K562 (cell line): ENCODE data around the gene CLDN7. TPM values are rescaled to one million over a fixed set of nuclear protein-coding genes. Genes with fewer than 3 reads are reported as not detected.
A peak's percentile ranks its signal among the peaks of the same experiment; 100 is the strongest.

Experiments used
- ARID1B ChIP-seq: fragments of 450-650 bp; IDR thresholded peaks from 2 replicates; pipeline ENCODE4 v1.6.1; 2016; ENCODE audit warnings: antibody characterized with exemption, mild to moderate bottlenecking, inconsistent platforms
- BACH1 ChIP-seq: fragments of 200-800 bp; sonication (Bioruptor generic); IDR thresholded peaks from 2 replicates; pipeline ENCODE4 v1.6.1; 2016; ENCODE audit warnings: missing genetic modification characterization, missing compliant biosample characterization
- CBFA2T2 ChIP-seq: fragments of 450-650 bp; conservative IDR thresholded peaks from 2 replicates; pipeline ENCODE4 v1.6.1; 2017; ENCODE audit warnings: mild to moderate bottlenecking
- E2F3 ChIP-seq: fragments of 250-450 bp; sonication (Bioruptor Pico); IDR thresholded peaks from 2 replicates; pipeline ENCODE4 v1.4.0; 2020; ENCODE audit warnings: mild to moderate bottlenecking
- ELF1 ChIP-seq: fragments of 200-800 bp; sonication (Bioruptor generic); IDR thresholded peaks from 2 replicates; pipeline ENCODE4 v1.6.1; 2016; ENCODE audit warnings: missing genetic modification characterization, missing compliant biosample characterization
- HMG20B ChIP-seq: fragments of 250-450 bp; sonication (Bioruptor Pico); IDR thresholded peaks from 2 replicates; pipeline ENCODE4 v1.5.0; 2021; ENCODE audit warnings: mild to moderate bottlenecking
- HNRNPUL1 ChIP-seq: fragments of 200-400 bp; formaldehyde crosslinking; IDR thresholded peaks from 2 replicates; pipeline ENCODE4 v1.6.1; 2017; ENCODE audit warnings: low read length
- KAT2B ChIP-seq: IDR thresholded peaks from one replicate; pipeline ENCODE4 v1.6.1; 2012; ENCODE audit warnings: low read depth, mild to moderate bottlenecking, control low read depth, inconsistent platforms, low read length, moderate library complexity
- MEF2D ChIP-seq: conservative IDR thresholded peaks from 2 replicates; pipeline ENCODE4 v1.6.1; 2016; ENCODE audit warnings: low read depth, missing genetic modification characterization, missing compliant biosample characterization
- MTA3 ChIP-seq: fragments of 450-650 bp; formaldehyde crosslinking; IDR thresholded peaks from 2 replicates; pipeline ENCODE4 v1.6.1; 2017; ENCODE audit warnings: mild to moderate bottlenecking, borderline replicate concordance
- MXI1 ChIP-seq: IDR thresholded peaks from 2 replicates; pipeline ENCODE4 v1.6.1; 2011; ENCODE audit warnings: low read depth, mild to moderate bottlenecking, improper control_type of control experiment, low read length
- NCOA2 ChIP-seq, 2 experiments: fragments of 450-650 bp; IDR thresholded peaks; 2 replicates each; pipeline ENCODE4 v1.6.1; 2018; ENCODE audit warnings: mild to moderate bottlenecking in 2 of 2, moderate library complexity in 1 of 2; ENCODE audit not compliant: partially characterized antibody in 2 of 2
- NFIX ChIP-seq: fragments of 250-450 bp; sonication (Bioruptor Pico); IDR thresholded peaks from 2 replicates; pipeline ENCODE4 v1.4.0; 2020; ENCODE audit warnings: low read depth, mild to moderate bottlenecking, moderate library complexity
- PCBP2 ChIP-seq: fragments of 200-400 bp; formaldehyde crosslinking; IDR thresholded peaks from 2 replicates; pipeline ENCODE4 v1.6.1; 2018; ENCODE audit warnings: low read length, low read depth, mild to moderate bottlenecking, moderate library complexity; ENCODE audit not compliant: poor library complexity, severe bottlenecking
- PHTF2 ChIP-seq: fragments of 250-450 bp; sonication (Bioruptor Pico); IDR thresholded peaks from 2 replicates; pipeline ENCODE4 v1.5.0; 2021; ENCODE audit warnings: mild to moderate bottlenecking
- RB1 ChIP-seq: fragments of 450-650 bp; IDR thresholded peaks from 2 replicates; pipeline ENCODE4 v1.6.1; 2017; ENCODE audit warnings: low read depth, mild to moderate bottlenecking
- TFAM ChIP-seq: fragments of 250-450 bp; sonication (Bioruptor Pico); conservative IDR thresholded peaks from 2 replicates; pipeline ENCODE4 v1.5.0; 2021; ENCODE audit warnings: mild to moderate bottlenecking, moderate library complexity
- YY1 ChIP-seq, 3 experiments: IDR thresholded peaks; 2 replicates each; pipeline ENCODE4 v1.6.1; 2011; ENCODE audit warnings: low read length in 2 of 3, mild to moderate bottlenecking in 2 of 3, moderate library complexity in 2 of 3, borderline replicate concordance in 1 of 3, control low read depth in 1 of 3, low read depth in 1 of 3; ENCODE audit not compliant: insufficient read depth in 3 of 3, insufficient replicate concordance in 2 of 3, control insufficient read depth in 1 of 3, insufficient read length in 1 of 3; ENCODE audit errors: extremely low read depth in 1 of 3
- ZFP36 ChIP-seq: fragments of 150-350 bp; IDR thresholded peaks from 2 replicates; pipeline ENCODE4 v1.6.1; 2018; ENCODE audit warnings: low read length, low read depth; ENCODE audit not compliant: partially characterized antibody
- ZNF124 ChIP-seq: sonication (generic); formaldehyde crosslinking; IDR thresholded peaks from 2 replicates; pipeline ENCODE4 v1.8.1; 2022; ENCODE audit warnings: missing genetic modification reagents
- ZNF239 ChIP-seq: fragments of 250-450 bp; sonication (Bioruptor Pico); IDR thresholded peaks from 2 replicates; pipeline ENCODE4 v1.4.0; 2020; ENCODE audit warnings: mild to moderate bottlenecking
- ZNF507 ChIP-seq: conservative IDR thresholded peaks from 2 replicates; pipeline ENCODE4 v1.6.1; 2017; ENCODE audit warnings: missing genetic modification characterization, missing compliant biosample characterization
- polyA plus RNA-seq, 8 experiments: library from polyadenylated mRNA; depleted of rRNA in 4 of 8; stranded (reverse) in 5 of 8; unstranded in 3 of 8; fragments of >200 nt; fragmentation: Nextera tagmentation in 2 of 8; fragmentation: Illumina TruSeq in 1 of 8; extraction: Ambion mirVana in 2 of 8; extraction: Trizol in 1 of 8; gene quantifications; 2 replicates each; pipeline versions ENCODE4 v1.2.1 to v1.2.3, GENCODE V29; 2011 to 2014; ENCODE audit warnings: inconsistent platforms in 1 of 8, missing spikeins in 1 of 8
- total RNA-seq, 7 experiments: library from RNA; depleted of rRNA in 6 of 7; stranded (reverse); fragments of >200 nt in 6 of 7; fragmentation: Illumina TruSeq in 2 of 7; extraction: Trizol in 2 of 7; gene quantifications; 2 replicates each; pipeline versions ENCODE4 v1.2.1 to v1.2.3, GENCODE V29; 2011 to 2021; ENCODE audit warnings: low replicate concordance in 1 of 7
- TF ChIP-seq, protein P1 (sequence below): fragments of 150-350 bp; IDR thresholded peaks from 2 replicates; pipeline ENCODE4 v1.6.1; 2014; ENCODE audit warnings: low read depth, mild to moderate bottlenecking, low read length, borderline replicate concordance
- TF ChIP-seq, protein P2 (sequence below): fragments of 450-650 bp; formaldehyde crosslinking; conservative IDR thresholded peaks from 2 replicates; pipeline ENCODE4 v1.4.0; 2022; ENCODE audit warnings: mild to moderate bottlenecking, missing genetic modification characterization
- TF ChIP-seq, protein P3 (sequence below): fragments of 450-650 bp; IDR thresholded peaks from 2 replicates; pipeline ENCODE4 v1.6.1; 2016; ENCODE audit warnings: missing biosample characterization, missing genetic modification characterization

Gene CLDN7
- total and polyA plus RNA-seq, 9 of the 15 experiments (the other 6 are each of a cell fraction or from before 2014, with no cell fraction given) = 2.2 to 14.5 (median 7.6) TPM

DNA sequence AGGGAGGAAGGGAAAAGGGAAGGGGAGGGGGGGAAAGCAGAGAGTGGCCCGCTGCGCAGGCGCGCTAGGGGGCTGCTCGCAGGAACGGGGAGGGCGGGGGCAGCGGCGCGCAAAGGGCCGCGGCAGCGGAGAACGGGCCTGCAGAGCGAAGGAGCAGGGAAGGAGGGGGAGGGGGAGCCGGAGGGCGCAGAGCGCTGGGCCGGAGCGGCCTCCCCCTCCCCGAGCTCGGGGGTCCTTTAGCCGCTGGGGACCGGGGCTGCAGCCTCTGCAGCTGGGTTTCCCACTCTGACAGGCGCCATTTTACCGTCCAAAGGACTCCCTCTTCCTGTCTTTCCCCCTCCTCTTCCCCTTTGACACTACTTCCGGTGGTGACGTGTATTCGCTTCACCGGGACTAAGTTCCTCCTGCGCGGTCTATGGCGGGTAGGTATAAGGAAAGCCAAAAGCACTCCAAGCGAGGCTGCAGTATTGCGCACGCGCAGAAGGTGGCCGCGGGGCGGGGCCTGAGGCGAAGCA, 10.6 kb downstream of the CLDN7 start, which contains the start of gene CTDNEP1 (continued):
- TF ChIP-seq MXI1 (no peak), KAT2B (no peak), ZNF124 (CRISPR knock-in tag) (no peak), NFIX (CRISPR knock-in tag) (no peak), PHTF2 (no peak), HNRNPUL1 (no peak), ZNF507 (tag) (no peak), NCOA2 (IDR thresholded peaks at IDR 0.05; ENCODE audit: partially characterized antibody in 2 of 2) (no peak), BACH1 (tag) (no peak), MTA3 (no peak), YY1 (IDR thresholded peaks at IDR 0.05; ENCODE audit: borderline replicate concordance in 1 of 3, control insufficient read depth in 1 of 3, extremely low read depth in 1 of 3, insufficient read depth in 3 of 3, insufficient read length in 1 of 3, insufficient replicate concordance in 2 of 3, low read depth in 1 of 3, low read length in 2 of 3) (peak; percentile 55 to 94 (median 89)), ELF1 (tag) (peak; percentile 75), TFAM (no peak), PCBP2 (peak; percentile 87), ARID1B (no peak), ZNF239 (no peak), E2F3 (CRISPR knock-in tag) (no peak), RB1 (peak; percentile 9; the same call in 1 of the 2 replicates), HMG20B (CRISPR knock-in tag) (no peak), ZFP36 (no peak), MEF2D (tag) (no peak), CBFA2T2 (no peak)
- TF ChIP-seq, protein P1, sequence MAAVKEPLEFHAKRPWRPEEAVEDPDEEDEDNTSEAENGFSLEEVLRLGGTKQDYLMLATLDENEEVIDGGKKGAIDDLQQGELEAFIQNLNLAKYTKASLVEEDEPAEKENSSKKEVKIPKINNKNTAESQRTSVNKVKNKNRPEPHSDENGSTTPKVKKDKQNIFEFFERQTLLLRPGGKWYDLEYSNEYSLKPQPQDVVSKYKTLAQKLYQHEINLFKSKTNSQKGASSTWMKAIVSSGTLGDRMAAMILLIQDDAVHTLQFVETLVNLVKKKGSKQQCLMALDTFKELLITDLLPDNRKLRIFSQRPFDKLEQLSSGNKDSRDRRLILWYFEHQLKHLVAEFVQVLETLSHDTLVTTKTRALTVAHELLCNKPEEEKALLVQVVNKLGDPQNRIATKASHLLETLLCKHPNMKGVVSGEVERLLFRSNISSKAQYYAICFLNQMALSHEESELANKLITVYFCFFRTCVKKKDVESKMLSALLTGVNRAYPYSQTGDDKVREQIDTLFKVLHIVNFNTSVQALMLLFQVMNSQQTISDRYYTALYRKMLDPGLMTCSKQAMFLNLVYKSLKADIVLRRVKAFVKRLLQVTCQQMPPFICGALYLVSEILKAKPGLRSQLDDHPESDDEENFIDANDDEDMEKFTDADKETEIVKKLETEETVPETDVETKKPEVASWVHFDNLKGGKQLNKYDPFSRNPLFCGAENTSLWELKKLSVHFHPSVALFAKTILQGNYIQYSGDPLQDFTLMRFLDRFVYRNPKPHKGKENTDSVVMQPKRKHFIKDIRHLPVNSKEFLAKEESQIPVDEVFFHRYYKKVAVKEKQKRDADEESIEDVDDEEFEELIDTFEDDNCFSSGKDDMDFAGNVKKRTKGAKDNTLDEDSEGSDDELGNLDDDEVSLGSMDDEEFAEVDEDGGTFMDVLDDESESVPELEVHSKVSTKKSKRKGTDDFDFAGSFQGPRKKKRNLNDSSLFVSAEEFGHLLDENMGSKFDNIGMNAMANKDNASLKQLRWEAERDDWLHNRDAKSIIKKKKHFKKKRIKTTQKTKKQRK = no peak
- TF ChIP-seq, protein P2, sequence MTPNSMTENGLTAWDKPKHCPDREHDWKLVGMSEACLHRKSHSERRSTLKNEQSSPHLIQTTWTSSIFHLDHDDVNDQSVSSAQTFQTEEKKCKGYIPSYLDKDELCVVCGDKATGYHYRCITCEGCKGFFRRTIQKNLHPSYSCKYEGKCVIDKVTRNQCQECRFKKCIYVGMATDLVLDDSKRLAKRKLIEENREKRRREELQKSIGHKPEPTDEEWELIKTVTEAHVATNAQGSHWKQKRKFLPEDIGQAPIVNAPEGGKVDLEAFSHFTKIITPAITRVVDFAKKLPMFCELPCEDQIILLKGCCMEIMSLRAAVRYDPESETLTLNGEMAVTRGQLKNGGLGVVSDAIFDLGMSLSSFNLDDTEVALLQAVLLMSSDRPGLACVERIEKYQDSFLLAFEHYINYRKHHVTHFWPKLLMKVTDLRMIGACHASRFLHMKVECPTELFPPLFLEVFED (CRISPR knock-in tag) = no peak
- TF ChIP-seq, protein P3, sequence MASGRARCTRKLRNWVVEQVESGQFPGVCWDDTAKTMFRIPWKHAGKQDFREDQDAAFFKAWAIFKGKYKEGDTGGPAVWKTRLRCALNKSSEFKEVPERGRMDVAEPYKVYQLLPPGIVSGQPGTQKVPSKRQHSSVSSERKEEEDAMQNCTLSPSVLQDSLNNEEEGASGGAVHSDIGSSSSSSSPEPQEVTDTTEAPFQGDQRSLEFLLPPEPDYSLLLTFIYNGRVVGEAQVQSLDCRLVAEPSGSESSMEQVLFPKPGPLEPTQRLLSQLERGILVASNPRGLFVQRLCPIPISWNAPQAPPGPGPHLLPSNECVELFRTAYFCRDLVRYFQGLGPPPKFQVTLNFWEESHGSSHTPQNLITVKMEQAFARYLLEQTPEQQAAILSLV (tag) = no peak
